ENCODE results near the gene MTCL1.
A peak's percentile ranks its signal among the peaks of the same experiment; 100 is the strongest.

Gene MTCL1

DNA sequence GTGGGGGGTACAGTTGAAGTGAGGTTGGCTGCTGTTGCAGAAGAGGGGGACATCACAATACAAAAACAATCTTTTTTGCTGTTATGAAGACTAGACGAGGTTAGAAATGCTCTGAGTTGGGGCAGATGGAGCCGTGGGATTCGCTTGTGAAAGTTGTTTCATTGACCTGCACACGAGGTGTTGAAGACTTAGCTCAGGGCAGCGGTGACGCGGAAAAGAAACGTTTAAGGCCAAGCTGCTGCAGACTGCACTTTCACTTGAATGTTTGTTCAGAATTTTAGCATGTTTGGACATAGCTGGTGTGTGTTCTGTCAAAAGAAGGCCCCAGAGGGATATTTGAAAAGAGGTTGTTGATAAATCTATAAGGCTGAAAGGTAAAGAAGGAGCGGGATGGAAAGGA lies 46.3 kb downstream of the MTCL1 start:
- no CpG with 5 or more reads among the region's 9 CpGs for WGBS, 2 donors (ENCODE audit: extremely low coverage in 2 of 2, insufficient read length in 2 of 2, insufficient replicate concordance in 1 of 2)
- H3K4me3 ChIP-seq (ENCODE audit: low read length in 2 of 2) = no peak overlapping the region
- H2BK15ac ChIP-seq (ENCODE audit: low read length) = no peak overlapping the region
- H4K8ac ChIP-seq (ENCODE audit: low read depth, low read length) = no peak overlapping the region
- no peak overlapping the region for H3K14ac ChIP-seq (ENCODE audit: low read length)
- no peaks in the 10 kb centered on the region for H3K79me1 ChIP-seq (ENCODE audit: low read depth, low read length)
- H3K18ac ChIP-seq (ENCODE audit: low read length) = no peak overlapping the region
- H3K9ac ChIP-seq (ENCODE audit: low read depth, low read length, poor library complexity) = no peak overlapping the region
- H2BK120ac ChIP-seq (ENCODE audit: low read depth, low read length) = no peak overlapping the region
- H2AFZ ChIP-seq (ENCODE audit: low read length) = no peak overlapping the region
- H3K36me3 ChIP-seq (replicated peaks in 1 of 2; ENCODE audit: control insufficient read depth in 2 of 2, insufficient read depth in 2 of 2, low read length in 2 of 2) = no peaks in the 10 kb centered on the region
- peaks cover 0 to 3% of the 10 kb centered on the region in 2 donors for H3K9me3 ChIP-seq (replicated peaks in 1 of 2; ENCODE audit: control insufficient read depth in 2 of 2, insufficient read depth in 1 of 2, low read depth in 1 of 2, low read length in 2 of 2)
- H2AK5ac ChIP-seq (ENCODE audit: low read depth, low read length) = no peak overlapping the region
- H4K91ac ChIP-seq (ENCODE audit: low read depth, low read length, poor library complexity) = no peak overlapping the region
- no peak overlapping the region for H2BK12ac ChIP-seq (ENCODE audit: low read length)
- H2BK5ac ChIP-seq (ENCODE audit: low read length) = no peak overlapping the region
- DNase-seq (ENCODE audit: low spot score) = no peak
- no peaks in the 10 kb centered on the region for H3K27me3 ChIP-seq (ENCODE audit: control insufficient read depth in 3 of 3, insufficient read depth in 3 of 3, low read depth in 1 of 3, low read length in 3 of 3)
- H3K27ac ChIP-seq (replicated peaks; ENCODE audit: low read length) = no peak overlapping the region
- no peak overlapping the region for H3K23ac ChIP-seq (ENCODE audit: low read depth, low read length, poor library complexity)
- peaks cover 0 to 2% of the 10 kb centered on the region in 2 donors for H3K4me1 ChIP-seq (ENCODE audit: control insufficient read depth in 2 of 2, insufficient read depth in 1 of 2, low read depth in 1 of 2, low read length in 2 of 2)
- H3K4ac ChIP-seq (ENCODE audit: low read length) = no peak overlapping the region
- H3K4me2 ChIP-seq (ENCODE audit: insufficient read depth, low read length, poor library complexity, severe bottlenecking) = no peak overlapping the region

- Histone ChIP-seq H3K4ac (ENCODE audit: low read length) (no peak overlapping the region), H4K8ac (ENCODE audit: low read depth, low read length) (no peak overlapping the region), H3K27ac (replicated peaks; ENCODE audit: low read length) (no peak overlapping the region), H2AFZ (ENCODE audit: low read length) (no peak overlapping the region), H2AK5ac (ENCODE audit: low read depth, low read length) (no peak overlapping the region), H2BK120ac (ENCODE audit: low read depth, low read length) (no peak overlapping the region), H3K4me2 (ENCODE audit: insufficient read depth, low read length, poor library complexity, severe bottlenecking) (no peak overlapping the region), H3K18ac (ENCODE audit: low read length) (no peak overlapping the region), H4K91ac (ENCODE audit: low read depth, low read length, poor library complexity) (no peak overlapping the region), H3K9me3 (replicated peaks in 1 of 2; ENCODE audit: control insufficient read depth in 2 of 2, insufficient read depth in 1 of 2, low read depth in 1 of 2, low read length in 2 of 2) (peaks cover 0 to 3% of the 10 kb centered on the region in 2 donors), H2BK15ac (ENCODE audit: low read length) (no peak overlapping the region), H3K79me1 (ENCODE audit: low read depth, low read length) (no peaks in the 10 kb centered on the region), H3K9ac (ENCODE audit: low read depth, low read length, poor library complexity) (no peak overlapping the region), H3K4me3 (ENCODE audit: low read length in 2 of 2) (no peak overlapping the region), H2BK12ac (ENCODE audit: low read length) (no peak overlapping the region), H2BK5ac (ENCODE audit: low read length) (no peak overlapping the region), H3K14ac (ENCODE audit: low read length) (no peak overlapping the region), H3K23ac (ENCODE audit: low read depth, low read length, poor library complexity) (no peak overlapping the region), H3K27me3 (ENCODE audit: control insufficient read depth in 3 of 3, insufficient read depth in 3 of 3, low read depth in 1 of 3, low read length in 3 of 3) (no peaks in the 10 kb centered on the region), H3K4me1 (ENCODE audit: control insufficient read depth in 2 of 2, insufficient read depth in 1 of 2, low read depth in 1 of 2, low read length in 2 of 2) (peaks cover 0 to 5% of the 10 kb centered on the region in 2 donors), H3K36me3 (replicated peaks in 1 of 2; ENCODE audit: control insufficient read depth in 2 of 2, insufficient read depth in 2 of 2, low read length in 2 of 2) (no peaks in the 10 kb centered on the region)
- DNase-seq (ENCODE audit: low spot score) = no peak
- WGBS, 2 donors (ENCODE audit: extremely low coverage in 2 of 2, insufficient read length in 2 of 2, insufficient replicate concordance in 1 of 2) = no CpG with 5 or more reads among the region's 1 CpG
Observed at GRCh38 chr18:8752329-8752728, 47.0 kb downstream of the MTCL1 start.

GRCh38 chr18:8754995-8755960 lies 49.9 kb downstream of the MTCL1 start:
- Histone ChIP-seq H3K9me3 (replicated peaks in 1 of 2; ENCODE audit: control insufficient read depth in 2 of 2, insufficient read depth in 1 of 2, low read depth in 1 of 2, low read length in 2 of 2) (peaks cover 3 to 8% of the 10 kb centered on the region in 2 donors), H2BK15ac (ENCODE audit: low read length) (no peak overlapping the region), H3K27me3 (ENCODE audit: control insufficient read depth in 3 of 3, insufficient read depth in 3 of 3, low read depth in 1 of 3, low read length in 3 of 3) (no peaks in the 10 kb centered on the region), H4K91ac (ENCODE audit: low read depth, low read length, poor library complexity) (no peak overlapping the region), H2BK5ac (ENCODE audit: low read length) (no peak overlapping the region), H2AK5ac (ENCODE audit: low read depth, low read length) (no peak overlapping the region), H3K23ac (ENCODE audit: low read depth, low read length, poor library complexity) (no peak overlapping the region), H4K8ac (ENCODE audit: low read depth, low read length) (no peak overlapping the region), H3K4ac (ENCODE audit: low read length) (no peak overlapping the region), H2AFZ (ENCODE audit: low read length) (no peak overlapping the region), H3K79me1 (ENCODE audit: low read depth, low read length) (no peaks in the 10 kb centered on the region), H3K27ac (replicated peaks; ENCODE audit: low read length) (no peak overlapping the region), H3K4me3 (ENCODE audit: low read length in 2 of 2) (no peak overlapping the region), H2BK12ac (ENCODE audit: low read length) (no peak overlapping the region), H3K4me2 (ENCODE audit: insufficient read depth, low read length, poor library complexity, severe bottlenecking) (no peak overlapping the region), H2BK120ac (ENCODE audit: low read depth, low read length) (no peak overlapping the region), H3K36me3 (replicated peaks in 1 of 2; ENCODE audit: control insufficient read depth in 2 of 2, insufficient read depth in 2 of 2, low read length in 2 of 2) (no peaks in the 10 kb centered on the region), H3K4me1 (ENCODE audit: control insufficient read depth in 2 of 2, insufficient read depth in 1 of 2, low read depth in 1 of 2, low read length in 2 of 2) (peaks cover 0 to 5% of the 10 kb centered on the region in 2 donors), H3K18ac (ENCODE audit: low read length) (peak overlapping the region; percentile 11), H3K14ac (ENCODE audit: low read length) (no peak overlapping the region), H3K9ac (ENCODE audit: low read depth, low read length, poor library complexity) (no peak overlapping the region)
- WGBS, 2 donors (ENCODE audit: extremely low coverage in 2 of 2, insufficient read length in 2 of 2, insufficient replicate concordance in 1 of 2) = no CpG with 5 or more reads among the region's 20 CpGs
- DNase-seq (ENCODE audit: low spot score) = no peak

- H2BK12ac ChIP-seq (ENCODE audit: low read length) = no peak overlapping the region
- H3K4ac ChIP-seq (ENCODE audit: low read length) = no peak overlapping the region
- H3K14ac ChIP-seq (ENCODE audit: low read length) = no peak overlapping the region
- no peak overlapping the region for H4K91ac ChIP-seq (ENCODE audit: low read depth, low read length, poor library complexity)
- H3K4me1 ChIP-seq (ENCODE audit: control insufficient read depth in 2 of 2, insufficient read depth in 1 of 2, low read depth in 1 of 2, low read length in 2 of 2) = peaks cover 0 to 3% of the 10 kb centered on the region in 2 donors
- H2BK120ac ChIP-seq (ENCODE audit: low read depth, low read length) = no peak overlapping the region
- WGBS, 2 donors (ENCODE audit: extremely low coverage in 2 of 2, insufficient read length in 2 of 2, insufficient replicate concordance in 1 of 2) = no CpG with 5 or more reads among the region's 2 CpGs
- no peak overlapping the region for H2AFZ ChIP-seq (ENCODE audit: low read length)
- no peak overlapping the region for H4K8ac ChIP-seq (ENCODE audit: low read depth, low read length)
- H3K79me1 ChIP-seq (ENCODE audit: low read depth, low read length) = no peaks in the 10 kb centered on the region
- H3K27ac ChIP-seq (replicated peaks; ENCODE audit: low read length) = no peak overlapping the region
- no peak overlapping the region for H3K9ac ChIP-seq (ENCODE audit: low read depth, low read length, poor library complexity)
- no peak overlapping the region for H3K4me2 ChIP-seq (ENCODE audit: insufficient read depth, low read length, poor library complexity, severe bottlenecking)
- no peak overlapping the region for H2BK15ac ChIP-seq (ENCODE audit: low read length)
- no peak overlapping the region for H3K4me3 ChIP-seq (ENCODE audit: low read length in 2 of 2)
- peaks cover 3 to 15% of the 10 kb centered on the region in 2 donors for H3K9me3 ChIP-seq (replicated peaks in 1 of 2; ENCODE audit: control insufficient read depth in 2 of 2, insufficient read depth in 1 of 2, low read depth in 1 of 2, low read length in 2 of 2)
- H2AK5ac ChIP-seq (ENCODE audit: low read depth, low read length) = peak overlapping the region; percentile 63
- no peak overlapping the region for H3K23ac ChIP-seq (ENCODE audit: low read depth, low read length, poor library complexity)
- H2BK5ac ChIP-seq (ENCODE audit: low read length) = no peak overlapping the region
- H3K27me3 ChIP-seq (ENCODE audit: control insufficient read depth in 3 of 3, insufficient read depth in 3 of 3, low read depth in 1 of 3, low read length in 3 of 3) = no peaks in the 10 kb centered on the region
- H3K18ac ChIP-seq (ENCODE audit: low read length) = no peak overlapping the region
- no peaks in the 10 kb centered on the region for H3K36me3 ChIP-seq (replicated peaks in 1 of 2; ENCODE audit: control insufficient read depth in 2 of 2, insufficient read depth in 2 of 2, low read length in 2 of 2)
- DNase-seq (ENCODE audit: low spot score) = no peak
Observed at GRCh38 chr18:8756571-8756970, 51.2 kb downstream of the MTCL1 start.

Measured in neuronal stem cell (in vitro differentiated cells).